Neutrophil (primary cell): ENCODE results near the gene SMIM13.

ENCODE experiments used
- H3K27ac ChIP-seq: fragments of 200-600 bp; sonication (generic); 2 replicates; pipeline ENCODE4 v1.5.1; 2016; ENCODE audit warnings: mild to moderate bottlenecking, moderate library complexity
- H3K27me3 ChIP-seq: fragments of 200-600 bp; sonication (generic); 2 replicates; pipeline ENCODE4 v1.6.0; 2016; ENCODE audit warnings: mild to moderate bottlenecking
- H3K36me3 ChIP-seq: fragments of 200-600 bp; sonication (generic); 2 replicates; pipeline ENCODE4 v1.5.1; 2017
- H3K4me1 ChIP-seq, 2 experiments: fragments of 200-600 bp in 1 of 2; sonication (generic) in 1 of 2; 1 replicate in 1 of 2; 2 replicates in 1 of 2; pipeline versions ENCODE4 v1.5.1 to v1.6.1; 2013 to 2016; ENCODE audit warnings: low read depth in 1 of 2, low read length in 1 of 2, mild to moderate bottlenecking in 1 of 2, moderate library complexity in 1 of 2; ENCODE audit not compliant: control insufficient read depth in 1 of 2, insufficient read depth in 1 of 2
- H3K4me3 ChIP-seq, 2 experiments: fragments of 200-600 bp in 1 of 2; sonication (generic) in 1 of 2; 1 replicate in 1 of 2; 2 replicates in 1 of 2; pipeline ENCODE4 v1.5.1; 2013 to 2016; ENCODE audit warnings: low read depth in 1 of 2, low read length in 1 of 2, mild to moderate bottlenecking in 1 of 2, moderate library complexity in 1 of 2
- H3K9me3 ChIP-seq: fragments of 200-600 bp; sonication (generic); 2 replicates; pipeline ENCODE4 v1.5.1; 2016
- CTCF ChIP-seq: fragments of 200-600 bp; sonication (generic); IDR thresholded peaks from 2 replicates; pipeline ENCODE4 v1.5.1; 2016; ENCODE audit warnings: antibody characterized with exemption

The SMIM13 gene

GRCh38 chr6:11153447-11153846 lies 59.8 kb downstream of the SMIM13 start:
- Histone ChIP-seq H3K36me3 (no peaks in the 10 kb centered on the region), H3K9me3 (no peaks in the 10 kb centered on the region), H3K27me3 (no peaks in the 10 kb centered on the region), H3K4me3 (no peak overlapping the region), H3K27ac (no peak overlapping the region), H3K4me1 (no peaks in the 10 kb centered on the region)
- no peak for TF ChIP-seq CTCF

DNA sequence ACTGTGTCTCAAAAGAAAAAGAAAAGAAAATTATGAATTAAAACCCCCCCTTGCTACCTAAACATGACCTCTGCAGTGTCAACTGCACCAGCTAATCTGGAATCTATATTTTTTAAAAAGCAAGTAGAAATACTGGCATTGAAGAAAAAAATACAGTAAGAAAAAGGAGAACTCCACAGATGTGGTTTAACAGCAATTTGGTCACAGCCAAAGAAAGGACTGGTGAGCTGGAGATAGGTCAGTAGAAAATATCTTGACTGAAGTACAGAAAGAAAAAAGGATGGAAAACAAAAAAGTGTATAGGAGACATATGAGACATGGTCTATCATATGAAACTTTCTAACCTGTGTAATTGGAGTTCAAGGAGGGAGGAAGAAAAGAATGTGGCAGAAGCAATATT lies 62.0 kb downstream of the SMIM13 start:
- H3K9me3 ChIP-seq, result no peaks in the 10 kb centered on the region
- no peaks in the 10 kb centered on the region for H3K4me1 ChIP-seq
- no peaks in the 10 kb centered on the region for H3K27me3 ChIP-seq
- TF ChIP-seq CTCF, result no peak
- H3K4me3 ChIP-seq, result no peak overlapping the region
- H3K27ac ChIP-seq, result no peak overlapping the region
- H3K36me3 ChIP-seq, result no peaks in the 10 kb centered on the region

DNA sequence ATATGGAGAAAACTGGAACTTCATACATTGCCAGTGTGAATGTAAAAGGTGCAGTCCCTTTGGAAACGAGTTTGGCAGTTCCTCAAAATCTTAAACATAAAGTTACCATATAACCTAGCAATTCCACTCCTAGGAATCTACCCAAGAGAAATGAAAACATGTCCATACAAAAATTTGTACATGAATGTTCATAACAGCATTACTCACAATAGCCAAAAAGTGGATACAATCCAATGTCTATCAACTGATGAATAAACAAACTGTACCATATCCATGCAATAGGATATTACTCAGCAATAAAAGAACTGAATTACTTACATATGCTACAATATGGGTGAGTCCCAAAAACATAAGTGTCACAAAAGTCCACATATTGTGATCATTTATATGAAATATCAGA lies 66.6 kb downstream of the SMIM13 start:
- Histone ChIP-seq H3K4me1 (no peaks in the 10 kb centered on the region), H3K4me3 (no peak overlapping the region), H3K27me3 (no peaks in the 10 kb centered on the region), H3K36me3 (no peaks in the 10 kb centered on the region), H3K27ac (no peak overlapping the region), H3K9me3 (no peaks in the 10 kb centered on the region)
- TF ChIP-seq CTCF, result no peak

DNA sequence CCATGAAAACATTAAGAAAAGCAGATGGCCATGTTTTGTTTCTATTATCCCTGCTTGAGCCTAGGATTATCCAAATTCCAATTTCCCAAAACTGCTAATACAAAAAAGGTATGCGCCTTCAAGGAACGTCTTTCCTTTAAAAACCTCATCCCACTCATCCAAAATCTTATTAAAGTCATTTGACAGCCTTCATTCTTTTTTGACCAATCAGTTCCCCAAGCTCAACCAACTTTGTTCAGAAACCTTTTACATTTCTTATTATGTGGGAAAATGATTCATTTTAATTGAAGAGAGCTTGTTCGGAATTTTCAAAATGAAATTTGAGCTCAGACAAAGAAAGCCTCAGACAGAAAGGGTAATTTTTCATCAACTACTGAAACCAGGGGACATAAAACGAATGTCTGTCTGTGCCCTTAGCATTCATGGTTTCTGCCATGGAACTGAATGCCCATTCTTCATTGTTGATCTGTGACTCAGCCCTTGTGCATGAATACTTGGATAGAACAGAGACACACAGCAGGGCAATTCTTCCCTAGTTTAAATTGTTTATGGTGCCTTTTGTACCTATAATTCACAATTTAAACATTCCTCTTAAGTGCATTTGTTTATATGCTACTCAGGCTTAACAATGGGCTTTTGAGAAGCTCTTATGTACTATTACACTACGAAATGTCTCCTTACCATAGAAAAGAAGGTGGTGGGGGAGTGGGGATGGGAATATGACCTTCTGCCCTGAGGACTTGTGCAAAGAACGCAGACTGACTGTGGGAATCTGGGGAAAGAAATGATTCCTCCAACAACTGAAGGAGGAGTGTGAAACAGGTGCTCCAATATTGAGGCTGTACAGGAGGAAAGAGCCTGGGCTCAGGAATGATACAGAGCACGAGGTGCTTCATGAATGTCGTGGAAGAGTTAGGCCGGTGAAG lies 67.7 kb downstream of the SMIM13 start:
- no peak for TF ChIP-seq CTCF
- Histone ChIP-seq H3K4me3 (no peak overlapping the region), H3K36me3 (no peaks in the 10 kb centered on the region), H3K4me1 (no peaks in the 10 kb centered on the region), H3K27me3 (no peaks in the 10 kb centered on the region), H3K9me3 (no peaks in the 10 kb centered on the region), H3K27ac (no peak overlapping the region)

- no peaks in the 10 kb centered on the region for H3K4me1 ChIP-seq
- no peak overlapping the region for H3K4me3 ChIP-seq
Measured at GRCh38 chr6:11162262-11162661, 68.6 kb downstream of the SMIM13 start.

More at GRCh38 chr6:11162262-11162661, 68.6 kb downstream of the SMIM13 start:
- Histone ChIP-seq H3K27me3 (no peaks in the 10 kb centered on the region), H3K9me3 (no peaks in the 10 kb centered on the region), H3K36me3 (no peaks in the 10 kb centered on the region), H3K27ac (no peak overlapping the region)
- TF ChIP-seq CTCF, result no peak
